Breast epithelium (tissue), 4 donors: ENCODE data around the gene TOM1L1. TPM values are rescaled to one million over a fixed set of nuclear protein-coding genes. Genes with fewer than 3 reads are reported as not detected.

Experiments
- DNase-seq, 2 donors: peaks; one replicate each; pipeline ENCODE4 v3.0.0-alpha.2; 2019; ENCODE audit warnings: low spot score in 2 of 2
- H3K27ac ChIP-seq, 2 donors: fragments of 200-600 bp; sonication (generic) in 1 of 2; one replicate each; pipeline ENCODE4 v1.5.1; 2016 to 2019; ENCODE audit warnings: mild to moderate bottlenecking in 1 of 2
- H3K27me3 ChIP-seq, 2 donors: fragments of 200-600 bp; sonication (generic) in 1 of 2; one replicate each; pipeline versions ENCODE4 v1.5.1 to v1.6.0; 2017 to 2019; ENCODE audit warnings: control low read depth in 1 of 2, mild to moderate bottlenecking in 1 of 2
- H3K36me3 ChIP-seq: fragments of 200-600 bp; one replicate; pipeline ENCODE4 v1.5.1; 2019
- H3K4me1 ChIP-seq, 2 donors: fragments of 200-600 bp; sonication (generic); one replicate each; pipeline ENCODE4 v1.5.1; 2016 to 2019; ENCODE audit warnings: control low read depth in 1 of 2
- H3K4me3 ChIP-seq, 3 donors: fragments of 200-600 bp; sonication (generic); 1 replicate in 2 of 3; 2 replicates in 1 of 3; pipeline ENCODE4 v1.5.1; 2016 to 2019; ENCODE audit warnings: mild to moderate bottlenecking in 3 of 3, moderate library complexity in 2 of 3
- H3K9me3 ChIP-seq, 2 donors: fragments of 200-600 bp; sonication (generic) in 1 of 2; one replicate each; pipeline ENCODE4 v1.5.1; 2016 to 2019; ENCODE audit warnings: control low read depth in 1 of 2
- CTCF ChIP-seq, 3 donors: fragments of 450-650 bp; IDR thresholded peaks; one replicate each; pipeline ENCODE4 v1.5.1; 2016 to 2017; ENCODE audit warnings: antibody characterized with exemption in 3 of 3, mild to moderate bottlenecking in 3 of 3, moderate library complexity in 3 of 3
- POLR2A ChIP-seq: fragments of 450-650 bp; IDR thresholded peaks from one replicate; pipeline ENCODE4 v1.6.1; 2016; ENCODE audit warnings: antibody characterized with exemption, mild to moderate bottlenecking, moderate library complexity
- POLR2AphosphoS5 ChIP-seq, 3 donors: sonication (generic); formaldehyde crosslinking; IDR thresholded peaks; one replicate each; pipeline ENCODE4 v1.6.1; 2017; ENCODE audit warnings: antibody characterized with exemption in 3 of 3
- intact Hi-C: fragments of 100-400 bp; cut with DNase I; formaldehyde crosslinking; loops from one replicate; pipeline ENCODE4 v1.15.1; 2023; ENCODE audit warnings: low total_unique reads
- total RNA-seq, 3 donors: library from RNA; depleted of rRNA; stranded (reverse); fragments of >200 nt; gene quantifications; one replicate each; pipeline ENCODE4 v1.1.0, GENCODE V29; 2016

Gene TOM1L1
- total RNA-seq, 3 donors from 2014 or later = 18.4 to 72.2 (median 47.2) TPM

GRCh38 chr17:54916721-54917120, 16.1 kb downstream of the TOM1L1 start:
- intact Hi-C loops = no loop called here
- Histone ChIP-seq H3K27me3 (no peaks in the 10 kb centered on the region), H3K27ac (no peak overlapping the region), H3K36me3 (peaks cover 7% of the 10 kb centered on the region), H3K9me3 (no peaks in the 10 kb centered on the region), H3K4me3 (no peak overlapping the region), H3K4me1 (no peaks in the 10 kb centered on the region)
- no peak for DNase-seq
- TF ChIP-seq CTCF (IDR thresholded peaks at IDR 0.05) (no peak), POLR2A (no peak)

GRCh38 chr17:54919425-54919824, 18.8 kb downstream of the TOM1L1 start:
- Histone ChIP-seq H3K27ac (no peak overlapping the region), H3K27me3 (no peaks in the 10 kb centered on the region), H3K4me1 (no peaks in the 10 kb centered on the region), H3K36me3 (peaks cover 7% of the 10 kb centered on the region), H3K4me3 (no peak overlapping the region), H3K9me3 (no peaks in the 10 kb centered on the region)
- intact Hi-C loops = no loop called here
- no peak for DNase-seq
- TF ChIP-seq POLR2A = no peak
- TF ChIP-seq POLR2AphosphoS5 (IDR thresholded peaks at IDR 0.05) = no peak
- no peak for TF ChIP-seq CTCF (IDR thresholded peaks at IDR 0.05)

GRCh38 chr17:54920819-54921218, 20.2 kb downstream of the TOM1L1 start:
- DNase-seq = no peak
- Histone ChIP-seq H3K27ac (no peak overlapping the region), H3K4me1 (no peaks in the 10 kb centered on the region), H3K4me3 (no peak overlapping the region), H3K36me3 (peaks cover 7% of the 10 kb centered on the region), H3K27me3 (no peaks in the 10 kb centered on the region), H3K9me3 (no peaks in the 10 kb centered on the region)
- TF ChIP-seq POLR2A (no peak), CTCF (IDR thresholded peaks at IDR 0.05) (no peak), POLR2AphosphoS5 (IDR thresholded peaks at IDR 0.05) (no peak)
- intact Hi-C loops = no loop called here

- no peaks in the 10 kb centered on the region for H3K9me3 ChIP-seq
- TF ChIP-seq POLR2AphosphoS5 (IDR thresholded peaks at IDR 0.05) (no peak), POLR2A (no peak), CTCF (IDR thresholded peaks at IDR 0.05) (no peak)
Observed at GRCh38 chr17:54924405-54924804, 23.8 kb downstream of the TOM1L1 start.

GRCh38 chr17:54927525-54927924, 26.9 kb downstream of the TOM1L1 start:
- H3K36me3 ChIP-seq = no peaks in the 10 kb centered on the region
- intact Hi-C loops = no loop called here

More at GRCh38 chr17:54924405-54924804, 23.8 kb downstream of the TOM1L1 start:
- intact Hi-C loops = no loop called here
- DNase-seq = no peak
- Histone ChIP-seq H3K27me3 (no peaks in the 10 kb centered on the region), H3K4me3 (no peak overlapping the region), H3K36me3 (no peaks in the 10 kb centered on the region), H3K27ac (no peak overlapping the region), H3K4me1 (no peaks in the 10 kb centered on the region)

More at GRCh38 chr17:54927525-54927924, 26.9 kb downstream of the TOM1L1 start:
- TF ChIP-seq POLR2AphosphoS5 (IDR thresholded peaks at IDR 0.05) (no peak), CTCF (IDR thresholded peaks at IDR 0.05) (no peak), POLR2A (no peak)
- no peak overlapping the region for H3K27ac ChIP-seq
- no peak overlapping the region for H3K4me3 ChIP-seq
- H3K9me3 ChIP-seq = no peaks in the 10 kb centered on the region
- DNase-seq = no peak
- no peaks in the 10 kb centered on the region for H3K27me3 ChIP-seq
- no peaks in the 10 kb centered on the region for H3K4me1 ChIP-seq
